GM18508 (cell line): ENCODE data around the gene RCAN2.

ENCODE experiments used
- ATAC-seq: cut with Tn5 transposase; IDR thresholded peaks from one replicate; pipeline ENCODE4 v1.9.1; 2021; ENCODE audit warnings: moderate number of reproducible peaks; ENCODE audit not compliant: insufficient read depth, unreplicated experiment

Gene RCAN2

GRCh38 chr6:46234156-46234556, 257.1 kb downstream of the RCAN2 start:
- no peak for ATAC-seq

GRCh38 chr6:46233129-46233528, 258.1 kb downstream of the RCAN2 start:
- ATAC-seq: no peak

GRCh38 chr6:46222286-46222685, 269.0 kb downstream of the RCAN2 start:
- no peak for ATAC-seq

GRCh38 chr6:46221222-46221793, 269.9 kb downstream of the RCAN2 start:
- ATAC-seq: peak; percentile 36

GRCh38 chr6:46220352-46221221, 270.7 kb downstream of the RCAN2 start:
- ATAC-seq: peak; percentile 48

GRCh38 chr6:46219661-46220060, 271.6 kb downstream of the RCAN2 start:
- ATAC-seq: no peak

- ATAC-seq: no peak
These were observed 272.8 kb downstream of the RCAN2 start for GRCh38 chr6:46218457-46218856.

- ATAC-seq: peak; percentile 55
These were observed 273.5 kb downstream of the RCAN2 start for GRCh38 chr6:46217671-46218131.

- no peak for ATAC-seq
These were observed 274.4 kb downstream of the RCAN2 start for GRCh38 chr6:46216879-46217278.

GRCh38 chr6:46215777-46216176, 275.5 kb downstream of the RCAN2 start:
- no peak for ATAC-seq

- no peak for ATAC-seq
These were observed 276.0 kb downstream of the RCAN2 start for GRCh38 chr6:46215213-46215612.

GRCh38 chr6:46211917-46212316, 279.3 kb downstream of the RCAN2 start:
- no peak for ATAC-seq

GRCh38 chr6:46210294-46210693, 281.0 kb downstream of the RCAN2 start:
- no peak for ATAC-seq

- ATAC-seq: no peak
These were observed 282.9 kb downstream of the RCAN2 start for GRCh38 chr6:46208303-46208702.

GRCh38 chr6:46207174-46207573, 284.1 kb downstream of the RCAN2 start:
- ATAC-seq: no peak

- no peak for ATAC-seq
These were observed 286.2 kb downstream of the RCAN2 start for GRCh38 chr6:46204880-46205650.

GRCh38 chr6:46203391-46204177, 287.7 kb downstream of the RCAN2 start:
- ATAC-seq: no peak

- no peak for ATAC-seq
These were observed 289.5 kb downstream of the RCAN2 start for GRCh38 chr6:46201702-46202101.

- ATAC-seq: no peak
These were observed 291.9 kb downstream of the RCAN2 start for GRCh38 chr6:46199387-46199786.

- no peak for ATAC-seq
These were observed 299.3 kb downstream of the RCAN2 start for GRCh38 chr6:46191961-46192360.
